Mononuclear cell (primary cell): ENCODE results near the gene DHDH. TPM values are rescaled to one million over a fixed set of nuclear protein-coding genes. Genes with fewer than 3 reads are reported as not detected.

Experiments
- H3K27me3 ChIP-seq: 2 replicates; pipeline ENCODE4 v1.6.0; 2011; ENCODE audit warnings: low read length, control low read depth; ENCODE audit not compliant: insufficient read depth
- H3K4me1 ChIP-seq: 2 replicates; pipeline ENCODE4 v1.5.1; 2011; ENCODE audit warnings: mild to moderate bottlenecking, low read length, control low read depth; ENCODE audit not compliant: insufficient read depth
- H3K4me3 ChIP-seq: 2 replicates; pipeline ENCODE4 v1.5.1; 2011; ENCODE audit warnings: mild to moderate bottlenecking, low read length, moderate library complexity
- H3K9me3 ChIP-seq: 2 replicates; pipeline ENCODE4 v1.5.1; 2011; ENCODE audit warnings: low read depth, mild to moderate bottlenecking, control low read depth, low read length
- total RNA-seq: library from RNA; depleted of rRNA; stranded (reverse); fragments of >200 nt; gene quantifications from one replicate; pipeline ENCODE4 v1.2.3, GENCODE V29; 2012

The DHDH gene
- total RNA-seq, 1 donor: 0.21 TPM

- Histone ChIP-seq H3K4me3 (peak within 1 kb of the TSS; percentile 98), H3K27me3 (no peaks in the 10 kb centered on the region), H3K9me3 (no peaks in the 10 kb centered on the region), H3K4me1 (peaks cover 77% of the 10 kb centered on the region)
Measured at GRCh38 chr19:48965040-48965805, 31.7 kb downstream of the DHDH start, which contains the start of gene FTL. Gene FTL, plus strand, starts transcription at chr19:48965309. Its CDS starts 199 bp downstream, at chr19:48965508.

GRCh38 chr19:48965806-48966540 lies 32.5 kb downstream of the DHDH start:
- H3K4me3 ChIP-seq: peak overlapping the region; percentile 98
- H3K27me3 ChIP-seq: no peaks in the 10 kb centered on the region
- H3K4me1 ChIP-seq: peaks cover 74% of the 10 kb centered on the region
- H3K9me3 ChIP-seq: no peaks in the 10 kb centered on the region

GRCh38 chr19:48966541-48967345 lies 33.2 kb downstream of the DHDH start:
- peaks cover 68% of the 10 kb centered on the region for H3K4me1 ChIP-seq
- peak overlapping the region; percentile 98 for H3K4me3 ChIP-seq
- no peaks in the 10 kb centered on the region for H3K9me3 ChIP-seq
- H3K27me3 ChIP-seq: no peaks in the 10 kb centered on the region

GRCh38 chr19:48967346-48968178 lies 34.1 kb downstream of the DHDH start:
- peak overlapping the region; percentile 98 for H3K4me3 ChIP-seq
- no peaks in the 10 kb centered on the region for H3K9me3 ChIP-seq
- peaks cover 60% of the 10 kb centered on the region for H3K4me1 ChIP-seq

GRCh38 chr19:48968179-48968661 lies 34.7 kb downstream of the DHDH start:
- H3K27me3 ChIP-seq: no peaks in the 10 kb centered on the region
- peaks cover 56% of the 10 kb centered on the region for H3K4me1 ChIP-seq
- no peak overlapping the region for H3K4me3 ChIP-seq
- H3K9me3 ChIP-seq: no peaks in the 10 kb centered on the region

More at GRCh38 chr19:48967346-48968178, 34.1 kb downstream of the DHDH start:
- H3K27me3 ChIP-seq: no peaks in the 10 kb centered on the region

GRCh38 chr19:48968813-48969218 lies 35.3 kb downstream of the DHDH start:
- no peak overlapping the region for H3K4me3 ChIP-seq
- H3K27me3 ChIP-seq: no peaks in the 10 kb centered on the region
- H3K4me1 ChIP-seq: peaks cover 50% of the 10 kb centered on the region
- no peaks in the 10 kb centered on the region for H3K9me3 ChIP-seq

GRCh38 chr19:48969276-48970138 lies 36.0 kb downstream of the DHDH start:
- no peaks in the 10 kb centered on the region for H3K9me3 ChIP-seq
- peaks cover 43% of the 10 kb centered on the region for H3K4me1 ChIP-seq
- H3K4me3 ChIP-seq: no peak overlapping the region
- H3K27me3 ChIP-seq: no peaks in the 10 kb centered on the region

- H3K9me3 ChIP-seq: no peaks in the 10 kb centered on the region
- no peaks in the 10 kb centered on the region for H3K27me3 ChIP-seq
- H3K4me3 ChIP-seq: no peak overlapping the region
- H3K4me1 ChIP-seq: peaks cover 40% of the 10 kb centered on the region
Measured at GRCh38 chr19:48970139-48970766, 36.8 kb downstream of the DHDH start.

GRCh38 chr19:48970923-48971395 lies 37.5 kb downstream of the DHDH start:
- Histone ChIP-seq H3K4me1 (peaks cover 39% of the 10 kb centered on the region), H3K27me3 (no peaks in the 10 kb centered on the region), H3K9me3 (no peaks in the 10 kb centered on the region), H3K4me3 (no peak overlapping the region)

- Histone ChIP-seq H3K4me1 (no peaks in the 10 kb centered on the region), H3K27me3 (no peaks in the 10 kb centered on the region), H3K9me3 (no peaks in the 10 kb centered on the region), H3K4me3 (no peak overlapping the region)
Measured at GRCh38 chr19:48975947-48976847, 42.7 kb downstream of the DHDH start.

GRCh38 chr19:48977061-48977460 lies 43.6 kb downstream of the DHDH start:
- no peaks in the 10 kb centered on the region for H3K27me3 ChIP-seq
- no peak overlapping the region for H3K4me3 ChIP-seq
- H3K9me3 ChIP-seq: no peaks in the 10 kb centered on the region
- no peaks in the 10 kb centered on the region for H3K4me1 ChIP-seq

- H3K27me3 ChIP-seq: no peaks in the 10 kb centered on the region
- no peaks in the 10 kb centered on the region for H3K9me3 ChIP-seq
Measured at GRCh38 chr19:48982280-48982679, 48.8 kb downstream of the DHDH start.

More at GRCh38 chr19:48982280-48982679, 48.8 kb downstream of the DHDH start:
- Histone ChIP-seq H3K4me3 (no peak overlapping the region), H3K4me1 (no peaks in the 10 kb centered on the region)
